H1 (cell line): Measurements from ENCODE around the gene FASN. TPM values are rescaled to one million over a fixed set of nuclear protein-coding genes. Genes with fewer than 3 reads are reported as not detected.

Experiments
- E2F6 ChIP-seq: IDR thresholded peaks from 2 replicates; pipeline ENCODE4 v1.6.1; 2012; ENCODE audit warnings: inconsistent platforms
- GTF2F1 ChIP-seq: IDR thresholded peaks from 2 replicates; pipeline ENCODE4 v1.6.1; 2012; ENCODE audit warnings: low read depth, low read length, improper control_type of control experiment, borderline replicate concordance
- polyA plus RNA-seq, 7 experiments: library from polyadenylated mRNA; depleted of rRNA in 3 of 7; stranded (reverse) in 5 of 7; unstranded in 2 of 7; fragments of >200 nt in 5 of 7; fragments of 200-250 nt in 2 of 7; gene quantifications; 1 replicate in 5 of 7; 2 replicates in 1 of 7; 4 replicates in 1 of 7; pipeline versions ENCODE4 v1.2.1 to v1.2.3, GENCODE V29; 2011 to 2013; ENCODE audit warnings: missing spikeins in 2 of 7, mixed read lengths in 2 of 7
- total RNA-seq: library from RNA; stranded (reverse); fragmentation: NEBNext Ultra II Directional; extraction: Animal tissue kit (Norgen Biotek cat#: 25700); gene quantifications from 2 replicates; pipeline ENCODE4 v1.2.1, GENCODE V29; 2021

The FASN gene
- total and polyA plus RNA-seq, 2 of the 8 experiments (the other 6 are each of a cell fraction or from before 2014, with no cell fraction given), result 143 to 561 TPM

DNA sequence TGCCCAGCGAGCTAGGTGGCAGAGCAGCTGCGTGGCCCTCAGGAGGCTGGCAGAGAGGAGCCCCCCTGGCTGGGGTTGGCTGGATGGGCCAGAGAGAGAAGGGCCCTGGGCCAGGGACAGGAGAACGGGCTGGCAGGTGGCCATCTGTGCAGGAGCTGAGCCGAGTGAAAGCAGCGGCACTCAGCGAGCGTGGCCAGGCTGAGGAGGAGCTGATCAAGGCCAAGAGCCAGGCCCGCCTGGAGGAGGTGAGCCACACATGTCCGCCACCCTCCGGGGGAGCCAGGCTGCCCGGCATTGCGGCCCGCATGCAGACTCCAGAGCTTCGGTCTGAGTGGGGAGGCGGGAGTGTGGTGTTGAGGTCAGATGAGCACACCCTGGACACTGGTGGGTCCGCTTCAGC, 68.6 kb downstream of the FASN start (continued):
- TF ChIP-seq E2F6, result no peak
- TF ChIP-seq GTF2F1, result no peak
